DND-41 (cell line): ENCODE data around the gene NEK8.
"Not testable (repeated sequence)": the region's sequence is repeated elsewhere in the genome, so short reads cannot be mapped to it uniquely, and the experiment has no call there.

Experiments used
- ATAC-seq: fragments of 200-7000 bp; cut with Tn5 transposase; 3 replicates; pipeline ENCODE4 v1.9.1; 2021; ENCODE audit warnings: low read depth; ENCODE audit not compliant: insufficient read depth
- DNase-seq: peaks from one replicate; pipeline ENCODE4 v3.0.0-alpha.2; 2020
- H2AFZ ChIP-seq: 2 replicates; pipeline ENCODE4 v1.6.0; 2012; ENCODE audit warnings: low read depth, low read length
- H3K27ac ChIP-seq: 2 replicates; pipeline ENCODE4 v1.5.1; 2012; ENCODE audit warnings: low read length, inconsistent platforms
- H3K27me3 ChIP-seq: fragments of 200-600 bp; sonication (generic); 2 replicates; pipeline ENCODE4 v1.6.0; 2012; ENCODE audit warnings: low read length, mild to moderate bottlenecking, inconsistent platforms; ENCODE audit not compliant: insufficient read depth, poor library complexity
- H3K36me3 ChIP-seq: 2 replicates; pipeline ENCODE4 v1.5.1; 2012; ENCODE audit warnings: low read length, inconsistent platforms; ENCODE audit not compliant: insufficient read depth
- H3K4me1 ChIP-seq: 2 replicates; pipeline ENCODE4 v1.5.1; 2012; ENCODE audit warnings: mild to moderate bottlenecking, low read length; ENCODE audit not compliant: insufficient read depth
- H3K4me2 ChIP-seq: 2 replicates; pipeline ENCODE4 v1.6.0; 2012; ENCODE audit warnings: mild to moderate bottlenecking, moderate library complexity, low read length, inconsistent platforms; ENCODE audit not compliant: insufficient read depth
- H3K4me3 ChIP-seq, 2 experiments: fragments of 200-600 bp in 1 of 2; shearing (Covaris generic) in 1 of 2; 2 replicates each; pipeline ENCODE4 v1.5.1; 2012 to 2016; ENCODE audit warnings: inconsistent platforms in 2 of 2, low read length in 2 of 2, mild to moderate bottlenecking in 2 of 2, low read depth in 1 of 2, moderate library complexity in 1 of 2
- H3K79me2 ChIP-seq: 2 replicates; pipeline ENCODE4 v1.6.0; 2012; ENCODE audit warnings: low read length, inconsistent platforms; ENCODE audit not compliant: insufficient read depth
- H3K9ac ChIP-seq: 2 replicates; pipeline ENCODE4 v1.6.0; 2012; ENCODE audit warnings: low read depth, mild to moderate bottlenecking, inconsistent platforms, low read length, moderate library complexity
- H3K9me3 ChIP-seq: 2 replicates; pipeline ENCODE4 v1.5.1; 2012; ENCODE audit warnings: low read length, moderate library complexity, mild to moderate bottlenecking, inconsistent platforms; ENCODE audit not compliant: insufficient read depth, severe bottlenecking
- H4K20me1 ChIP-seq: 2 replicates; pipeline ENCODE4 v1.6.0; 2012; ENCODE audit warnings: low read length; ENCODE audit not compliant: insufficient read depth
- CTCF ChIP-seq: IDR thresholded peaks from 2 replicates; pipeline ENCODE4 v1.5.1; 2012; ENCODE audit warnings: borderline replicate concordance, low read length, moderate library complexity, mild to moderate bottlenecking; ENCODE audit not compliant: poor library complexity, severe bottlenecking; ENCODE audit errors: extremely low read depth
- EZH2 ChIP-seq: IDR thresholded peaks from 3 replicates; pipeline ENCODE4 v1.6.1; 2012; ENCODE audit warnings: borderline replicate concordance, low read depth, mild to moderate bottlenecking, moderate library complexity, low read length, inconsistent platforms; ENCODE audit not compliant: severe bottlenecking

Gene NEK8

DNA sequence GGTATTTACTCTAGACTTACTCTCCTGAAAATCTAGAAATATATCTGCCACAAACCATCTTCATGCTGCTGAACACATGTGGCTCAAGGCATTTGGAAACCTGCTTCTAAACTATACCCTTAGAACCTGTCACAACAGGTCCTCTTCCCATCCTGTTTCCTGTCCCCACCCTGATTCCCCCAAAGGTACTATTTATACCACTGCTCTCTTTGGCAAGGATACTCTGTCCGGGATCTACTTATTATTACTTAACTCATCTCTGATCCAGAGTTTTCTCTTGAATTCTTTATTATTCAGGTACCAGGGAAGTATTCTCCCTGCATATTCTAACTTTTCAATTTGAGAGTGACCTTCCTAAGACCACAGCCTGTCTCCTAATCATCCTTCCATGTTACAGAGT lies 48.6 kb downstream of the NEK8 start:
- H3K79me2 ChIP-seq: peaks cover 56% of the 10 kb centered on the region
- H3K9ac ChIP-seq: no peak overlapping the region
- ATAC-seq (no peak), DNase-seq (no peak)
- peaks cover 2% of the 10 kb centered on the region; the same call in 1 of the 2 replicates for H4K20me1 ChIP-seq
- no peaks in the 10 kb centered on the region for H3K9me3 ChIP-seq
- H2AFZ ChIP-seq: no peak overlapping the region
- H3K36me3 ChIP-seq: peaks cover 6% of the 10 kb centered on the region; the same call in 1 of the 2 replicates
- H3K4me3 ChIP-seq: no peak overlapping the region
- no peaks in the 10 kb centered on the region for H3K27me3 ChIP-seq
- H3K27ac ChIP-seq: no peak overlapping the region
- no peak for TF ChIP-seq EZH2
- no peak for TF ChIP-seq CTCF
- peaks cover 2% of the 10 kb centered on the region; the same call in 1 of the 2 replicates for H3K4me1 ChIP-seq
- no peak overlapping the region for H3K4me2 ChIP-seq

GRCh38 chr17:28779601-28780000 lies 51.0 kb downstream of the NEK8 start:
- not testable (repeated sequence) for H3K4me1 ChIP-seq, H3K9me3 ChIP-seq, H3K4me3 ChIP-seq, H3K27me3 ChIP-seq, H2AFZ ChIP-seq, H3K9ac ChIP-seq, ATAC-seq, H4K20me1 ChIP-seq, DNase-seq, H3K36me3 ChIP-seq, H3K27ac ChIP-seq, H3K4me2 ChIP-seq
- peaks cover 63% of the 10 kb centered on the region for H3K79me2 ChIP-seq

DNA sequence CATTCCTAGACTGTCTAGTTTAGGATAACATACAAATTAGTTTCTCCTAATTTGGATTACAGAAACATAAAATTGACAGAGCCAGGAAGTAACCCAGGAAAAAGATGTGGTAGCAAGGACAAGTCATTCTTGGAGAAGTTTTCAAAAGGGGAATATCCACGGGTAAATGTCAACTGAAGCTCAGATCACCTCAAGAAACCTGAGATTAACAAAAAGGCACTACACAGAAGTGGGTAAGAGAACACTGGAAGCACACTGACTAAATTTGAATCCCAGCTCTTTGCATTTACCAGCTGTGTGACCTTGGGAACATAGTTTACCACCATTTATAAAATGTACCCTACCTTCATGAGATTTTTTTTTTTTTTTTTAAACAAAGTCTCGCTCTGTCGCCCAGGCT lies 54.6 kb downstream of the NEK8 start:
- H3K79me2 ChIP-seq: peaks cover 51% of the 10 kb centered on the region
- no peak overlapping the region for H2AFZ ChIP-seq
- H3K4me2 ChIP-seq: no peak overlapping the region
- DNase-seq (no peak), ATAC-seq (no peak)
- no peak overlapping the region for H3K27ac ChIP-seq
- no peak overlapping the region for H3K4me3 ChIP-seq
- H3K9ac ChIP-seq: no peak overlapping the region
- TF ChIP-seq EZH2: no peak
- no peaks in the 10 kb centered on the region for H3K27me3 ChIP-seq
- peaks cover 6% of the 10 kb centered on the region; the same call in 1 of the 2 replicates for H3K36me3 ChIP-seq
- no peaks in the 10 kb centered on the region for H3K9me3 ChIP-seq
- peaks cover 3% of the 10 kb centered on the region; the same call in 1 of the 2 replicates for H4K20me1 ChIP-seq
- no peaks in the 10 kb centered on the region for H3K4me1 ChIP-seq

GRCh38 chr17:28788100-28788499 lies 59.5 kb downstream of the NEK8 start:
- Histone ChIP-seq H3K27me3 (no peaks in the 10 kb centered on the region), H3K4me1 (no peaks in the 10 kb centered on the region), H3K27ac (no peak overlapping the region), H3K4me2 (no peak overlapping the region), H3K4me3 (no peak overlapping the region), H4K20me1 (peaks cover 7% of the 10 kb centered on the region; the same call in 1 of the 2 replicates), H3K79me2 (peaks cover 36% of the 10 kb centered on the region), H2AFZ (no peak overlapping the region), H3K9me3 (no peaks in the 10 kb centered on the region), H3K9ac (no peak overlapping the region), H3K36me3 (no peaks in the 10 kb centered on the region)
- DNase-seq (no peak), ATAC-seq (no peak)
- TF ChIP-seq EZH2: no peak
